HG02973 (cell line): Measurements from ENCODE around the gene SYP.
A peak's percentile ranks its signal among the peaks of the same experiment; 100 is the strongest.
"Not testable (repeated sequence)": the region's sequence is repeated elsewhere in the genome, so short reads cannot be mapped to it uniquely, and the experiment has no call there.

Source experiments
- ATAC-seq: cut with Tn5 transposase; IDR thresholded peaks from one replicate; pipeline ENCODE4 v1.9.1; 2021; ENCODE audit warnings: moderate library complexity; ENCODE audit not compliant: unreplicated experiment

The SYP gene

DNA sequence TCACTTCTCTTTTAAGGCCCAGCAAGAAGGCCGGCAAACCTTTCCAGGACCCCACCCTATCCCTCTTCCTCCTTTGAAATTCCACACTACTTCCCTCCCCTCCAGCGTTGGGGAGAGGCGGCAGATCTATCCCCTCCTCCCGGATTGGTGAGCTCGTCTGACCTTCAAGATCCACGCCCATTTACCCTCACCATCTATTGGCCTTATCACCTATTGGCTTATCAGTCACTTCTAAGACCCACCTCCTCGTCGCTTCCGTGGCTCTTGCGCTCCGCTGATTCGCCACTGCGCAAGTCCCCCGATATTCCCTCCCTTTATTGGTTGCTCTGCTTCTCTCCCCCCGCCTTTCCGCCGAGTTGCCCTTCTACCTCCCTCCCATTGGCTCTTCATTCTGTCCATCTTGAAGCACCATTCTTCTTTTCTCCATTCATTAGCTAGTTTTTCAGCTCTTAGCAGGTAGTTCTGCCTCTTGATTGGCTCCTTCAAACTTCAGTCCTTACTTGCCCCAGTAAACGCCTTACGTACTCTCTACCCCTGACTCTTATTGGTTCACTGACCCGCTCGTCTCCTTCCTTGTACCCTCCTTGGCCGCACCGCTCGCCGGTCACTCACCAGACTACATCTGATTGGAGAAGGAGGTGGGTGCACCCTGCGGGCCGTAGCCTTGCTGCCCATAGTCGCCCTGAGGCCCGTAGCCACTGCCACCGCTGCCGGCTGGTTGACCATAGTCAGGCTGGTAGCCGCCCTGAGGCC is 9.0 kb downstream of the SYP start:
- ATAC-seq, result peak; percentile 90

DNA sequence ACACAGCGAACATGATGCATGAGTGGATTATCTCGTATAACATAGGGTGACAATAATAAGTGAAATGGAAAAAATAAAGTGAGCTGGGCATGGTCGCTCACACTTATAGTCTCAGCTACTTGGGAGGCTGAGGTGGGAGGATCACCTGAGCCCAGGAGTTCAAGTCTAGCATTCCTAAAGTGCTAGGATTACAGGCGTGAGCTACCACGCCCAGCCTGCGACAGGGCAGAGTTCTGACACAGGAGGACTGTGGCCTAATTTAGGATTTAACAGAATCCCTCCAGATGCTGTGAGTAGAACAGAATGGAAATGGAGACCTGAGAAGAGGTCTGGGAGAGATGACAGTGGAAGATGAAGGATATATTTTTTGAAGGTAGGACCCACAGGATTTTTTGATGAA is 10.4 kb downstream of the SYP start:
- ATAC-seq, result no peak

DNA sequence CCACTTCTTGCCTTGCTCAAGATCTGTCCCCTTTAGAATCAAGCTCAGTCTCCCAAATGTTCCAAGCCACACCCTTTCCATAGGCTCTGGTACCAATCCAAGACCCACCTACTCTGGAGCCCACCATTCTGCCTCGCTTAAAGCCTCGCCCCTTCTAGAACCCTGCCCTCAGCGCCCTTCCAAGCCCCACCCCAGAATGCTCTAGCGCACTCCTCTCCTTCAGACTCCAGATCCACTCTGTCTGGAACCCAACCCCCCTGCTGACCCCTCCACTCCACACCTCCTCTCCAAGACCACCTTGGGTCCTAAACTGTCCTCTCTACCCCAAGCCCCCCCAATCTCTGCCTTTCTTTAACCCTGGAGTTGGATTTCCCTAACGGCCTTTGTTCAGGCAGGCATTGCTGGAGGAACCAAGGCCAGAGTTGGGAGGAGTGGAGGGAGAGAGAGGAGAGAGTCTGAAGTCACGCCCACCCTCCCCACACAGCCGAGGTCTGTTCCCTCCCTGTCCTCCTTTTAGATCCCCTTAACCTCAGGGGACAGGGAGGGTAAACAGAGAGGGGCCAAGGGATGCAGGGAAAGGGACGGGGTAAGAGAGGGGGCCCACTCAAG is 11.4 kb downstream of the SYP start:
- no peak for ATAC-seq

DNA sequence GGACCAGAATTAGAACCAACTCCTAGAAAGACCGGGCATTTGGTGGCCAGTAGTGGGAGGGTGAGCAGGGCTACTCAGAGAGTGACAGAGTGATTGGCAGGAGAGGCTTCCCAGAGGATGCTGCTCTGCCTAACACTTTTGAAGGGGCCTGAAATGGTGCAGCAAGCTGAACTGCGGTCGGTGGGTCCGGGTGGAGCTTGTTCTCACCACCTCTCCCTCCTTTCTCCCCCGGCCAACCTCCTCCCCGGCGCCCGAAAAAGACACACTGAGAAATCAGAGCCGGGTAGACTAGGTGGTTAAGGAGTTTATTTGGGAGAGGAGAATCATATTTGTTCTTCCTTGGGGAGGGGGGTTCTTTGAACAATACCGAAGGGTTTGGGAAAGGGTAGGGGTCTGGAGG is 12.5 kb downstream of the SYP start:
- ATAC-seq, result no peak

DNA sequence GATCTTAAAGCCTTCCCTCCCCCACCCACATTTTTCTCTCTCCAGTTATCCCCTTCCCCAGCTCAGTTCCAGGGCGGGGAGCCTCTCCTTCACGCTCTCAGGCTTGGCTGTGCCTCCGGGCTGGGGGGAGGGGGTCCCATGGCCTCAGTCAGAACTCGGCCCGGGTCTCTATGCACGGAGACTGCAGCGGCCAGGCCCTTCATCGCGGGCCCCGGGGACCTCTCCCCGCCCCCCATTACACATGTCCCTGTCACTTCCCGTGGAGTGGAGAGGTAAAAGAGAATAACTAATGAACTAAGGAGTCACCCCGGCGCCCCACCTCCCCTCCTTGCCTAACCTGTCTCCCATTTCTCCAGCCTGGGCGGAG is 13.0 kb downstream of the SYP start:
- ATAC-seq, result no peak

DNA sequence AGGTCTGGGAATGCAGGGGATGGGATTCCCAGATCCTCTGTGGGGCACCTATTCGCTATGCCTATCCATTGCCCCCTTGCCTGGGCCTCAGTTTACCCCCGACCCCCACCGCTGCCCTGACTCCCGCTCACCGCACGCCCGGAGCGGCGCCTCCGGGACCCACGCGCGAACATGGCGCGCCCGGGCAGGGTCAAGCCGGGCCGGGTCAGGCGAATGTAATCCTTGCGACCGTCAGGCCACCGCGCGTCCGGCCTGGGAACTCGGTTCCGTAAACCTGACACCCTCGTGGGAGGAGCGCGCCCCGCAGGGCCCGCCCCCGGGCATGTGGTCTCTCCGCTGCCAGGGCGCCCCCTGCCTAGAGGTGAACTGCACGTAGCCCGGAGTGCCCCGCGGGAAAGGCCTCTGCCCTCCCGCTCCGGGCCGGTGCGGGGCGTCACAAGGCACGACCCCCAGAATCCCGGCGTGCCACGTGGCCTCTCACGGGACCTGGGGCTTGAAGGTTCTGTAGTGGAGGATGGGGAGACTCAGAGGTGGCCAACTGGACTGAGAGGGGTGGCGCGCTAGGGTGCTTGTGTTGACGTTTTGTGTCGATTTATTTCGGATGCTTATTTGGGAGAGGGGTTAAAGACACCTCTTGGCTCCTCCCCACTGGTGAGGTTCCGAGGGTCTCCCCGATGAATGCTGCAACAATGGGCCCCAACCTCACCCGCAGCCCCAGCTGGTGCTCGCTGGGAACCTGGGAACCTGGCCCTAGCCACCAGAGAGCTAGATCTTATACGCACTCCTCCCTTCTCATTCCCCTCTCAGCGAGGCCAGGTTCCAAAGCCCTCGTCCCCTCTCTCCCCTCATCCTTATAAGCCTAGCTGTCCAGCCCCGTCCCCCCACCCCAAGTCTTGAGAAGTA is 13.6 kb downstream of the SYP start, which contains the start of gene PRICKLE3:
Gene PRICKLE3 (minus strand): TSS at position 249 of the 903 bp plus-strand sequence. CDS start 76 bp downstream, at position 173.
- no peak for ATAC-seq

DNA sequence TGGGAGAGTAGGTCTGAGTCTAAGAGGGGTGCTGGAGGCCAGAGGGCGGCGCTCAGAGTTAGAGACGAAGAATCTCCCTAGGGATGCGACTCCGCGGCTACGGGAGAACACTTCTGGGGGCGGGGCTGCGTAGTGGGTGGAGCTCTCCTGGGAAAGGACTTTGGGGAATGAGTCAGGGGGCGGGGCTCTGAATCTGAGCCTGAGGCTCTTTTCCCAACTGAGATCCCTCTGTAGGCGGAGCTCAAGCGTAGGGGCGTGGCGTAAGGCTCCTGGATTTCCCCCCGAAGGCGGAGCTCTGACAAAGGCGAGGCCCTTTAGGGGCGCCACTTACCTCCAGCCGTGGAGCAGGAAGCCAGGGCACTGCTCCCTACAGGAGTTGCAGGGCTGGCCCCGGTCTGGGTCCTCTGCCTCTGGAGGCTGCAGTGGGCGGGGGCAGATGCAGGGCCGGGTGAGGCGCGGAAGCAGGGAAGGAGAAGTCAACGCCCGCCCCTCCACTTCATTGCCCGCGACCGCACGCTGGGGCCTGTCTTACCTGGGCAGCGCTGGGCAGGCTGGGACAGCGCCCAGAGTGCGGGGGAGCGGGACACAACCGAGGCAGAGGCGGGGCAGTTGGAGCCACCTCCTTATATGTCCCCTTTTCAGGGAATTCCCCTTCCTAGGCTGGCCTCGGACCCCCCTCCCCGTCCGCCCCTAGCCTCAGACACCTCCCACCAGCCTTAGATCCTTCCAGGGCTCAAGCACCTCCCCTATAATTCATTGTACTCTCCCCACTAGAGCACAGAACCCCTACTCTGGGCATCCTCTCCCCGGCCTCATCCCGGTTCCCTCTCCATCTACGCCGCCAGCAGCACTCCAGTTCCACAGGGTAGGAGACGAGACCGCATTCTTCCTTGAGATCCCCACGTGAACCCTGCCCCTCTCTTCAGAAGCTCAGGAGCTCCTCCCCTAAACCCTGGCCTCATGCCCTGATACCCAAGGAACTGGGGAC is 15.4 kb downstream of the SYP start:
- no peak for ATAC-seq

DNA sequence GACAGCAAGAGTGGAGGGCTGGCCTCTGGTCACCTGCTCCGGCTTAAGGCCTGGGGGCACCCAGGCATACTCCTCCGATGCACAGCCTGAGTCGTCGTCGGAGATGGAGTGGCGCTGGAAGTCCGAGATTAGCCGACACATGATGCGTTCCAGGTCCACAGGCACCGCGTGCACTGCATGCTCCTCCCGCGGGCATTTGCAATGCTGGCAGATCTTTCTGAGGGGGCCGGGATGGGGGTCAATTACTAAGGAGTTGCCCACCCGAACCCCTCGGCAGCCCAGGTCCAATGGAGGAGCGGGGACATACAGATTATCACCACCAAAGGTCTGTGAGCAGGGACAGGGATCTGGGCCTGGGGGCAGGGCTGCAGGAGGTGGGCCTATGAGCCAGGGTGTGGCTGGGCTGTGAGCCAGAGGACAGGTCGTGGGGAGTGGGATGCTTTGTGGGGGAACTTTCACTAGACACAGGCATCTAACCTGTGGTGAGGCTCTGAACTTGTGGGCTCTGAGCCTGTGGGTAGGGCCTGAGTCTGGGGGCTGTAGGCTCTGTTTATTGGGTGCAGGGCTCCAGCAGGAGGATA is 16.2 kb downstream of the SYP start:
- ATAC-seq, result no peak

DNA sequence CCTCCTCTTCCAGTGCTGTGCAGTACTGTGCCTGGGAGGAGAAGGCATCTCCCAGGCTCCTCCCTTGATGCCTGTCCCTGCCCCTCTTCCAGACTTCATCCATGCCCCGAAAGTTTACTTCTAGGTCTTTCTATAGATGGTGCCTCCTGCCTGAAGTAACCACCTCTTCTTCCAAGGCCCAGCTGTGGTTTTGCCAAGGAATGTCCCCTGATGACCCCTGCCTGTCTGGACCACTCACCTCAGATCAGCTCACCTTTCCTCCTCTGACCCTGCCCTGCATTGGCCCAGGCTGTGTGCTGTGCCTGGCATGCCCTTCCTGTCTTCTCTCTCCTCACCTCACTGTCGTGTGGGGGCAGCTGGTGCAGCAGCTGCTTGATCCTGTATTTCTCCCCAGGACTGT is 20.6 kb downstream of the SYP start:
- no peak for ATAC-seq

DNA sequence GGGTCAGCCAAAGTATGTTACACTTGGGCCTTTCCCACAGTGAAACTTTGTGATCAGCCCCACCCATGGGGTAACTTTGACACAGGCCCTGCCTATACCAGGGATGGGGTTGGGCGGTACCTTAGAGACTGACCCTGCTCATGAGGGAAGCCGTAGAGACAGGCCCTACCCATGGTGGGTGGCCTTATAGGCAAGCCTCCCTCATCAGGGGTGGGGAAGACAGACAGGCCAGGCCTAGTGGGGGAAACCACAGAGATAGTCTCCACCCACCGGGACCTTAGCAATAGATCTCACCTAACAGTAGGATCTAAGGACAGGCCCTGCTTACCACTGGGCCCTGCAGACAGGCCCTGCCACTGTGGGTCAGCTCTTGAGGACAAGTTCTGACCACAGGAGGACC is 21.5 kb downstream of the SYP start:
- no peak for ATAC-seq

DNA sequence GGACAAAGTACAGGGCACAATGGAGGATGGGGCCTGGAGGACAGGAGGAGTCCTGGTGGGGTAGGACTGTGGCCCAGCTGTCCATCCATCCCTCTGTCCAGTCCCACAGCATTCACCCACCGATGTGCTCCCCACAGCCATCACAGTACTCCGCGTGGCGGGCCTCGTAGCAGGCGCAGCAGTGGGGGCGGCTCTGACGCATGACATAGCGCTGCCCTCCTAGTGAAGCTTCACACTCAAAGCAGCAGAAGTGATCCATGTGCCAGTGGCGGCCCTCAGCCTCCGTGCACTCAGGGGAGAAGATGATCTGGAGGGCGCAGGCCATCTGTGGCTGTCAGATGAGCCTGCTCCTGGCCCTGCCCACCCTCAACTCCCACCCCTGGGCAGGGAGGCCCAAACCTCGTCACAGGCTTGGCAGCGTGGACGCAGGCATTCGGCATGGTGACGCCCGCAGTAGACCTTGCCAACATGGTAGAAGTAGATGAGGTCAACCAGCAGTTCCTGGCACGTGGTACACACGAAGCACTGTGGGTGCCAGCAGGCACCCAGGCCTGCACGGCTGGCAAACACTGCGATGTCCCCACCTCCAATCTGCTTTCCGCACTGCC is 22.0 kb downstream of the SYP start:
- ATAC-seq, result no peak

DNA sequence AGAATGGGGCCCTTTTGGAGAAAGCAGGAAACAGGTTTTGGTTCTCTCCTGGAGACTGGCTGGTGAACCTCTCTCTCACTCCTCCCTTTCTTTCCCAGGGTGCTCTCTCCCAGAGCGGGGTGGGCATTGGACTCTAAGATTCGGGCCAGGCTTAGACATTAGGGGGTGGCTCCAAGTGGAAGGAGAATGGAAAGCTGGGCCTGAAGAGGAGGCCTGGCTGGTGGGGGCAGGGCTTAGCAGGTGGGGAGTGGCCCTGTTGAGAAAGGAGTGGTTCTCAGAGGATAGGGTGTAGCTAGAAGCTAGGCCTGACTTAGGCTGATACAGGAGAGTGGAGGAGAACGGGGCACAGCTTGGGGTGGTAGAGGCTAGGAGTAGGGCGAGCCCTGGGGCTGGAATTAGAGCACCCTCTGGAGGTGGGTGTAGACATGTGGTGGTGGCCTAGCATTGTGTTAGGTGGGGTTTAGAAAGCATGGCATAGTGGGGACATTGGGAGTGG is 22.6 kb downstream of the SYP start:
- ATAC-seq, result no peak

DNA sequence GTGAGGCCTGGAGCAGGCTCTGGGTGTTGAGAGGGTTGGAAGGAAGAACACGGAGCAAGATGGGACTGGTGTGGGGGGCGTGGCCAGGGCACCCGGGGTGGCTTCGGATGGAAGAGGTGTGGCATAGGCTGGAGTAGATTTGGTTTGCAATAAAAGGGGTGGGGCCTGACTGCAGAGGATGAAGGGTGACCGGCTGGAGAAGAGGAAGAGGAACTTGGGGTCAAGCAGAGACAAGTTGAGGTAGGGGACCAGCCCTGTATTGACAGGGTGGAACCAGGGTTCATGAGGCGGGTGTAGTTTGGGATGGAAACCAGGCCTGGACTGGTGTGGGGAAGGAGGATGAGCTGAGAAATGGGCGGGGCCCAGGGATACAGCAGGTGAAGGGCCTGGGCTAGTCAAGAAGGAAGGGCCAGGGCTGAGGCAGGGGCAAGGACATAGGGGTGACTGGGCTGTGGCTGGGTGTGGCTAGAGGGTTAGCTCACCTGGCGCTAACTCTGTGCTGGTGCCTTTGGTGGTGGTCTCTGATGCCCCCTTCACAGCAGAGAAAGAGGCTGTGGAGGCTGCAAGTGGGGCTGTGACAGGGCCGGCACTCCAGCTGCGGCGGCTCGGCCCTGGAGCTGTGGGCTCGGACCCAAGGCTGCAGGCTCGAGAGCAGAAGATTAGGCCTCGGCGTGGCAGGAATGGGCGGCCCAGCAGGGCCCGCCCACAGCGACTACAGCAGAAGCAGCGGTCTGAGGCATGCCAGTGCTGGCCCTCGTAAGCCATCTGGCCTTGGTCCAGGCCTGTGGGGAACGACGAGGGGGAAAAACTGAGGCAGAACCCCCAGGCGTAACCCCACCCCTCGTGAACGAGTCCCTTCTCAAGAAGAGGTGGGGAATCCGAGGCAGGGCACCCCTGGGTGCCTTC is 23.3 kb downstream of the SYP start:
- ATAC-seq, result no peak

DNA sequence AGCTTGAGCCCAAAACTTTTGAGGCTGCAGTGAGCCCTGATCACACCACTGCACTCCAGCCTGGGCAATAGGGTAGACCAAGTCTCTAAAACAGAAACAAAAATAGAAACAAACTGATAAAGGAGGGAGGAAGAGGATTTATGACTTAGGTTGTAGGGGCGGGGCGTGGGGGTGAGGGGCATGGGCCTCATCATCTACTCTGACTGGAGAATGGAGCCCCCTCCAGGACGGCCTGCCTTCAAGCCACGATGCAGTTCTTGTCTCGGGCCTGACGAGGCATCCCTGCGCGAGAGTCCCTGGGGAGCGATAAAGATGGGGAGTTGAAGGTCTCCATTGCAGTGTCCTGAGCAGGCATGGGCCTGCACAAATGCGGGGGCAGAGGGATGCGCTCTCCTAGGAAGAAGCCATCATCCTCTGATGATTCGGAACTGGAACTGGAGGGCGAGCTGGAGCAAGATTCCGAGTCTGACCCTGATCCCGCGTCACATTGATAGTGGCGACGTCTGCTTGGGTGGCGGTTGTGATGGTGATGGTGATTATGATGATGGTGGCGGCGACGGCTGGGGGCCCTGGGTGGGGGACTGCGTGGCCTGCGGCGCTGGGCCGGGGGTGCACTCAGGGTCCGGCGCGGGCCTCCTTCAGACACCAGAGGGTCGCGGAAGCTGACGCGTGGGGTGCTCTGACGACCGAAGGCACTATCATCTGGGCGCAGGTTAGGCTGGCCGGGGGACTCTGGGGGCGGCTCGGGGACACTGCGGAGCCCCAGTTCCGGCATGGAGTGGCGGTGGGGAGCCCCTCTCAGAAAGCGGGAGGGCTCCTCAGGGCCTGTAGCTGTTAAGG is 24.3 kb downstream of the SYP start:
- no peak for ATAC-seq

DNA sequence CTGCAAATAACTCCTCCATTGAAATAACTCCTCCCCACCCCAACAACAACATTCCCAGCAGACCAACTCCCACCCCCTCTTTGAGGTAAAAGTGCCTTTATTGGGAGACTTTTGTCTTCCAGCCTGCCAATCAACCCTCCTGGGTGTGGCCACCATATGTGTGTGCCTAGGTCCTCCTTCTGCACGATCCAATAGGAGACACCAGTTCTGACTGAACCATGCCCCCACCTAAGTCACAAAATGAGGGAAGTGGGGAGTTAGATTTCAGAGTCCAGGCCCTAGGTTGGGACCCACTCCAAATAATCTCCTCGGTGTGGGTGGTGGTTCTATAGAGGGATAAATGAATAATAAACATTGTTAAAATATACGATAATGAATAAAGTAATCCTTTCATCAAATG is 25.3 kb downstream of the SYP start:
- no peak for ATAC-seq

DNA sequence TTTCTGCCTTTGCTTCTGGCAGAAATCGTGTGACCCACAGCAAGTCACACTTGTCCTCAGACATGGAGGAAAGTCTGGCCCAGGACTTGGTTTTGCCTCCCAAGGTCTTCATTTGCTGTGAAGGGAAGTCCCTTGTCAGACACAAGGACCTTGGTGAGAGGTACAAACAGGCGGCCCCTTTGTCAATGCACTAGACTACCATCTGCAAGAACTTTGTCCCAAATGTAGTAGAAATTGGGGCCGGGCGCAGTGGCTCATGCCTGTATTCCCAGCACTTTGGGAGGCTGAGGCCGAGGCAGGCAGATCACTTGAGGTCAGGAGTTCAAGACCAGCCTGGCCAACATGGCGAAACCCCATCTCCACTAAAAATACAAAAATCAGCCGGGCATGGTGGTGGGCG is 26.4 kb downstream of the SYP start:
- not testable (repeated sequence) for ATAC-seq

DNA sequence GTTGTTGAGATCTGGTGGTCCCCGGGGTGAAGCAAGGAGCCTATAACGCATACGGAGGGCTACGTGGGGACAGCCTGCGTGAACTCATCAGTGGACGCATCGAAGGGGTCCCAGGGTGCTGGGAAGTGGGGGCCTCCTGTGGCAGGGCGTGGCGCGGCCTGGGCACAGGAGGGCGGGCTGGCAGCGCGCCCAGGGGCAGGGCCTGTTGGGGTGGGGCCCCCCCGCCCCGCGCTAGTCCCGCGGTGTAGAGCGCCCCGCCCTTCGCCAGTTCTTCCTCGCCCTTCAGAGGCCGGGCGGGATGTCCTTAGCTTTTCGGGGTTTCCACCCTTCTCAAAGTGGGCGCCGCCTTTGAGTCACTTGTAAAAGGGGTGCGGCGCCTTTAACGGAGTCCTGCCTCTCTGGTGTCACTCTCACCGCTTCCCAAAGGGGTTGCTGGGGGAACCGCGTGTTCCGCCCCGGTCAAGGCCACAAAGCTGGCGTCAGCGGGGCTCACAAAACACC is 27.7 kb downstream of the SYP start:
- peak; percentile 70 for ATAC-seq
